Neural cell (in vitro differentiated cells): ENCODE data around the gene CCDC154. TPM values are rescaled to one million over a fixed set of nuclear protein-coding genes. Genes with fewer than 3 reads are reported as not detected.
A peak's percentile ranks its signal among the peaks of the same experiment; 100 is the strongest.

Experiments
- H2AFZ ChIP-seq: fragments of 200-600, 300-800 bp; sonication (generic), shearing (Covaris generic); 2 replicates; pipeline ENCODE4 v1.6.0; 2014; ENCODE audit warnings: low read depth, mild to moderate bottlenecking, antibody characterized with exemption, low read length, moderate library complexity
- H3F3A ChIP-seq: fragments of 200-600 bp; shearing (Covaris generic); 2 replicates; pipeline ENCODE4 v1.6.1; 2016; ENCODE audit warnings: mild to moderate bottlenecking, moderate library complexity, mixed read lengths, antibody characterized with exemption, low read length; ENCODE audit not compliant: insufficient read depth, poor library complexity, severe bottlenecking
- H3K27ac ChIP-seq: fragments of 200-600, 300-800 bp; sonication (generic), shearing (Covaris generic); 2 replicates; pipeline ENCODE4 v1.5.1; 2014; ENCODE audit warnings: mild to moderate bottlenecking, low read length, moderate library complexity
- H3K27me3 ChIP-seq: fragments of 300-800, 200-600 bp; sonication (generic), shearing (Covaris generic); 2 replicates; pipeline ENCODE4 v1.6.0; 2014; ENCODE audit warnings: mild to moderate bottlenecking, low read depth, low read length, moderate library complexity; ENCODE audit not compliant: insufficient read depth
- H3K36me3 ChIP-seq: fragments of 300-800, 200-600 bp; sonication (generic), shearing (Covaris generic); 2 replicates; pipeline ENCODE4 v1.5.1; 2014; ENCODE audit warnings: mild to moderate bottlenecking, antibody characterized with exemption, low read length, moderate library complexity; ENCODE audit not compliant: insufficient read depth
- H3K4me2 ChIP-seq: fragments of 300-800, 200-600 bp; sonication (generic), shearing (Covaris generic); 2 replicates; pipeline ENCODE4 v1.6.0; 2014; ENCODE audit warnings: mild to moderate bottlenecking, low read length
- H3K4me3 ChIP-seq: fragments of 300-800, 200-600 bp; sonication (generic), shearing (Covaris generic); 2 replicates; pipeline ENCODE4 v1.5.1; 2014; ENCODE audit warnings: mild to moderate bottlenecking, low read length, moderate library complexity
- H3K79me2 ChIP-seq: fragments of 200-600 bp; shearing (Covaris generic); replicated peaks from 2 replicates; pipeline ENCODE4 v1.6.0; 2014; ENCODE audit warnings: mild to moderate bottlenecking, low read length, moderate library complexity; ENCODE audit not compliant: insufficient read depth
- H3K9ac ChIP-seq: fragments of 300-800, 200-600 bp; sonication (generic), shearing (Covaris generic); 2 replicates; pipeline ENCODE4 v1.6.1; 2016; ENCODE audit warnings: mild to moderate bottlenecking, low read length, mixed read lengths
- H3K9me2 ChIP-seq: fragments of 200-600 bp; shearing (Covaris generic); 2 replicates; pipeline ENCODE4 v1.6.1; 2016; ENCODE audit warnings: mild to moderate bottlenecking, low read length, mixed read lengths; ENCODE audit not compliant: insufficient read depth
- H3K9me3 ChIP-seq: fragments of 200-600, 300-800 bp; sonication (generic), shearing (Covaris generic); 2 replicates; pipeline ENCODE4 v1.6.1; 2016; ENCODE audit warnings: mild to moderate bottlenecking, mixed run types, low read length, moderate library complexity, mixed read lengths
- H4K20me1 ChIP-seq: fragments of 200-600 bp; shearing (Covaris generic); 2 replicates; pipeline ENCODE4 v1.6.1; 2016; ENCODE audit warnings: mild to moderate bottlenecking, mixed run types; ENCODE audit not compliant: insufficient read depth
- CTCF ChIP-seq: fragments of 450-650 bp; IDR thresholded peaks from 2 replicates; pipeline ENCODE4 v1.5.1; 2014; ENCODE audit warnings: antibody characterized with exemption, mild to moderate bottlenecking, moderate library complexity; ENCODE audit not compliant: poor library complexity, severe bottlenecking
- EP300 ChIP-seq: fragments of 450-650 bp; conservative IDR thresholded peaks from 2 replicates; pipeline ENCODE4 v1.6.1; 2014; ENCODE audit warnings: antibody characterized with exemption, mild to moderate bottlenecking, moderate library complexity; ENCODE audit not compliant: poor library complexity, severe bottlenecking
- EZH2 ChIP-seq: fragments of 200-600, 300-800 bp; shearing (Covaris generic), sonication (generic); IDR thresholded peaks from 2 replicates; pipeline ENCODE4 v1.6.1; 2014; ENCODE audit warnings: antibody characterized with exemption, low read length, borderline replicate concordance, mild to moderate bottlenecking; ENCODE audit not compliant: insufficient read depth, poor library complexity, severe bottlenecking
- MXI1 ChIP-seq: fragments of 450-650 bp; conservative IDR thresholded peaks from 2 replicates; pipeline ENCODE4 v1.6.1; 2014; ENCODE audit warnings: antibody characterized with exemption, mild to moderate bottlenecking; ENCODE audit not compliant: poor library complexity, severe bottlenecking
- POLR2AphosphoS5 ChIP-seq: IDR thresholded peaks from 2 replicates; pipeline ENCODE4 v1.6.1; 2012
- RAD21 ChIP-seq: fragments of 450-650 bp; conservative IDR thresholded peaks from 2 replicates; pipeline ENCODE4 v1.6.1; 2014; ENCODE audit warnings: antibody characterized with exemption, mild to moderate bottlenecking, moderate library complexity
- REST ChIP-seq: IDR thresholded peaks from 2 replicates; pipeline ENCODE4 v1.6.1; 2012; ENCODE audit warnings: borderline replicate concordance
- SMC3 ChIP-seq: fragments of 450-650 bp; conservative IDR thresholded peaks from 2 replicates; pipeline ENCODE4 v1.6.1; 2014; ENCODE audit warnings: antibody characterized with exemption, mild to moderate bottlenecking, moderate library complexity; ENCODE audit not compliant: poor library complexity
- TAF1 ChIP-seq: IDR thresholded peaks from 2 replicates; pipeline ENCODE4 v1.6.1; 2012; ENCODE audit warnings: low read depth
- polyA plus RNA-seq: library from polyadenylated mRNA; depleted of rRNA; stranded (reverse); fragments of >200 nt; gene quantifications from 2 replicates; pipeline ENCODE4 v1.2.3, GENCODE V29; 2014

Gene CCDC154
- polyA plus RNA-seq, 1 donor from 2014 or later: 3.3 TPM

- Histone ChIP-seq H3K9me3 (no peaks in the 10 kb centered on the region), H3K9me2 (no peaks in the 10 kb centered on the region), H3K4me3 (peak overlapping the region; percentile 84), H2AFZ (peak overlapping the region; percentile 93), H3K79me2 (peaks cover 20% of the 10 kb centered on the region), H3K4me2 (peak overlapping the region; percentile 80), H3K9ac (peak overlapping the region; percentile 91), H3F3A (no peaks in the 10 kb centered on the region), H3K27ac (peak overlapping the region; percentile 87), H4K20me1 (no peaks in the 10 kb centered on the region), H3K36me3 (no peaks in the 10 kb centered on the region), H3K27me3 (no peaks in the 10 kb centered on the region)
- TF ChIP-seq EZH2: no peak
- no peak for TF ChIP-seq SMC3
- TF ChIP-seq REST: peak; percentile 63
- peak; percentile 30 for TF ChIP-seq TAF1
- peak; percentile 13 for TF ChIP-seq RAD21
- TF ChIP-seq EP300: peak; percentile 28
- peak; percentile 58 for TF ChIP-seq MXI1
- peak; percentile 92 for TF ChIP-seq POLR2AphosphoS5
- TF ChIP-seq CTCF: no peak
These were observed 36.1 kb downstream of the CCDC154 start for GRCh38 chr16:1408171-1408837.

GRCh38 chr16:1407753-1408152 is 36.6 kb downstream of the CCDC154 start:
- TF ChIP-seq POLR2AphosphoS5 (no peak), MXI1 (no peak), REST (no peak), TAF1 (no peak), EZH2 (no peak), RAD21 (no peak), EP300 (no peak), SMC3 (no peak), CTCF (no peak)
- Histone ChIP-seq H3K79me2 (peaks cover 20% of the 10 kb centered on the region), H3K4me3 (peak overlapping the region; percentile 84), H3K9me2 (no peaks in the 10 kb centered on the region), H3K36me3 (no peaks in the 10 kb centered on the region), H3K9me3 (no peaks in the 10 kb centered on the region), H3K27me3 (no peaks in the 10 kb centered on the region), H3K9ac (peak overlapping the region; percentile 91), H3K27ac (peak overlapping the region; percentile 87), H3K4me2 (peak overlapping the region; percentile 41), H3F3A (no peaks in the 10 kb centered on the region), H4K20me1 (no peaks in the 10 kb centered on the region), H2AFZ (peak overlapping the region; percentile 42)
